ENCODE measurements around the gene SCP2.

Gene SCP2

DNA sequence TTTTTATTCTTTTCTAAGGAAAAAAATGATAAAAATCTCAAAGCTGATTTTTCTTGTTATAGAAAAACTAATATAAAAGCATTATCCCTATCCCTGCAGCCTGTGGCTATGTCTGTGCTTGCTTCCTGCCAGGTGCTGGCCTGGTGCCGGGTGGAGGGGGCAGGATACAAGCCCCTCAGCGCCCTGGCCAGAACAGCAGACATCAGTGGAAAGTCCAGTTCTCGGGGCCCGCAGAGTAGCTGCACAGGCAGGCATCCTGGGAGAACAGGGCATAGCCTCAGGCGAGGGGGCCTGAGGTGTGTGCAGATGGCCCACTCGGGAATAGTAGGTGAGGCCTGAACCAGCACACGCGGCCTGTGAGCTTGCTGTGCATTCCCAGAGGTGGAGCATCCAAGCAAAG lies 158.3 kb downstream of the SCP2 start:
- no peak for DNase-seq

DNA sequence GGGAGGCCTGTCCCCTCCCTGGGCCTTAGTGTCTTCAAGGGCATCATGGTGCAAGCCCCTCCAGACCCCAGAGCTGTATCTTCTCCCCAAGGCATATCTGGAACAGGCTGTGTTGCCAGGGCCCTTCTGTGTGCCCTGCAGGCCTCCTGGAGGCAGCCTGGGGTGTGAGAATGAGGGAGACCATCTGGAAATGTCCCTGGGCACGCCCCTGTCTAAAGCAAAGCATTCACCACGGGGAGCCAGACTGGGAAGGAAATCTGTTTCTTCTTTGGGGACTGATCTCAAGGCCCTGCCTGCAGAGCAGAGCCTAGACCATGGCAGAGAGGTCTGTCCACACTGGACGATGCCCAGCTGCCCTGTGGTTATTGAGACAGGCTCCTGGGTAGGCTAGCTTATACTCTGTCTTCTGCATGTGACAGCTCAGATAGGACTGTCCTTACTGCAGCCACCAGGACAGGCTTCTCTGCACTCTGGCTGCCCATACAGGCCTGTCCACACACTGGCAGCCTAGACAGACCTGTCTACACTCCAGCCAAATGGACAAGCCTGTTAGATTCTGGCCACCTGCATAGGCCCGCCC lies 159.5 kb downstream of the SCP2 start:
- no peak for DNase-seq

DNA sequence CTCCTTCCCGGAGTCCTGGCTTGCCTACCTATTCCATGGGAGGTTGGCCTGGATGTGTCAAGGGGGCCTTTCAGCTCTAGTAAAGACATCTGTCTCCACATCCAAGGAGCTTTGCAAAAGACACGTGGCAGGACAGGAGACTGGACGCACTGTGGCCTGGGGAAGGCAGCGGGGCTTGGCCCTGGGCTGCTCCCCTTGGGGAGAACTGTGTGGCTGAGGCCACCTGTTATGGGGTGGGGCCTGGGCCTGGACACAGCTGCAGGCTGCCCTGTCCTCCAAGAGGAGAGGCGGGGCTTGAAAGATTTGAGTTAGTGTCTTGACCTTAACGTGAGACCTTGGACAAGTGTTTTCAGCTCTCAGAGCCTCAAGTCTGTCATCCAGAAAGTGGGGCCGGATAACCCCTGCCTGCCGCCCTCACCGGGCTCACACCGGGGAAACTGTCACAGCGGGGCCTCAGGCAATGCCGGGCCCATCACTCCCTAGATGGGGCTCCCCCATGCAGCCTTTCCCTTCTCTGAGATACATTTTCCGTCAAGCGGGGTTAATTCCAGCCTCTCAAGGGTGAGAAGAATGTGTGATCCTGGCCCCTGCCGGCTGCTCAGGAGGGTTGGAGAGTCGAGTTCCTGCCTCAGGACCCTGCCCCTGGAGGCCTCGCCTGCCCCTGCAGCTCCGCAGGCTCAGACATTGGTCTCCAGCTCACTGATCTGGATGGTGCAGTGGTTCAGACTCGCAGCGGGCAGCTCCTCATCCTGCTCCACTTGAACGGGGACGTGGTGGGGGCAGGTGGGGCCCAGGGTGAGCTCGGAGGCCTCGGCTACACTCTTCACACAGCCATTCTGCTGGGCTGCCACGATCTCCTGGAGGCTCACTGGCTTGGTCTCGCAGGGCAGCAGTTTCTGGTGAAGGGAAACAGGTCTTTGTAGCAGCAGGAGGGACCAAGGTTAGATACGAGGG lies 160.5 kb downstream of the SCP2 start:
- DNase-seq: no peak

DNA sequence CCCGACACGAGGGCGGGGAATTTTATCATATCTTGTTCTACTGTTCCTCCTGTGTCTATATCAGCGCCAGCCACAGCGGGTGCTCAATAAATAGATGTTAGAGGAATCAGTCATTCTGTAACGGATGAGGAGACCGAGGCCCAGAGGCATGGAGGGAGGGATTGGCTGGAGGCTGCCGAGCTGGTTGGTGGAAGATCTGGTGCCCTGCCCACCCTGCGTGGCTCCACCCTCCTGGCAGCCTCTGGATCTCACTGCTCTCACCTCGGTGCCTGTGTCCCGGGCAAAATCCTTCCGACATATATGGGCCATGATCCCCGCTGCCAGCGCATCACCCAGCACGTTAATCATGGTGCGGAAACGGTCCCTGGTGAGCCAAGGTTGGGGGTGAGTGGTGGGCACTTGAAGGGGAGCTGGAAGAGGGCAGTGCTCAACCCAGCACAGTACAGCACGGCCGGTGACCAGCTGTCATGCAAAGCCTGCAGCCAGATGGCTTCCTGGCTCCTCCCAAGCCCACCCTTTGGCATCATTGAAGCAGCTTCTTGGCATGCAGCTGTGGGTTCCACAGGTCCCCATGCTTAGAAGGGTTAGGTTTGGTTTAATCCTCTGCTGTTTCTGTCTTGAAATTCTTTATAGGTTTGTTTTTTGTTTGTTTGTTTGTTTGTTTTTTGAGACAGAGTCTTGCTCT lies 161.7 kb downstream of the SCP2 start:
- DNase-seq: no peak

DNA sequence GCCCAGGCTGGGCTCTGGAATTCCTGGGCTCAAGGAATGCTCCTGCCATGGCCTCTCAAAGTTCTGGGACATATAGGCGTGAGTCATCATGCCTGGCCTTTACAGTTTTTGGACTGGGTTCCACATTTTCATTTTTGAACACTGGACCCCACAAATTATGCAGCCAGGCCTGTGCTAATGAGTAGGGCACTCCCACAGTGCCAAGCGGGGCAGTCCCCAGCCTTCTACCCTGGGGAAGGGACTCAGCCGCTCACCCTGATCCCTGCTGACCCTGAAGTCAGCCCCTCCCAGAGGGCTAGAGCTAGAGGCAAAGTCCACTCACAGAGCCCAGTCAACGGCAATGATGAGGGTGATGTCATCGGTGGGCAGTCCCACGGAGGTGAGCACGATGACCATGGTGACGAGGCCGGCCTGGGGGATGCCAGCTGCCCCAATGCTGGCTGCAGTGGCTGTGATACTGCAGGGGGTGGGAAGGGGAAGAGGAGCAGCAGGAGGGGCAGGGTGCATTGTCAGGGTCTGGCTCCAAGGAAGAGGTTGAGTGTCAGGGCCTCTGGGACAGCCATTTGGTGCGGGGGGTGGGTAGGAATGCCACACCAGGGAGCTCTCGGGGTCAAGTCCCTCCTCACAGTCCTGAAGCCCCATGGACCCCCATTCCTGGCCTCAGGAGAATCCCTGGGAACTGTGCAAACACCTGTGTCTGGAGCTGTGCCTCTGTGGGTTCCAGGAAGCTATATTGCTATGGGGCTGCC lies 162.6 kb downstream of the SCP2 start:
- DNase-seq: no peak

DNA sequence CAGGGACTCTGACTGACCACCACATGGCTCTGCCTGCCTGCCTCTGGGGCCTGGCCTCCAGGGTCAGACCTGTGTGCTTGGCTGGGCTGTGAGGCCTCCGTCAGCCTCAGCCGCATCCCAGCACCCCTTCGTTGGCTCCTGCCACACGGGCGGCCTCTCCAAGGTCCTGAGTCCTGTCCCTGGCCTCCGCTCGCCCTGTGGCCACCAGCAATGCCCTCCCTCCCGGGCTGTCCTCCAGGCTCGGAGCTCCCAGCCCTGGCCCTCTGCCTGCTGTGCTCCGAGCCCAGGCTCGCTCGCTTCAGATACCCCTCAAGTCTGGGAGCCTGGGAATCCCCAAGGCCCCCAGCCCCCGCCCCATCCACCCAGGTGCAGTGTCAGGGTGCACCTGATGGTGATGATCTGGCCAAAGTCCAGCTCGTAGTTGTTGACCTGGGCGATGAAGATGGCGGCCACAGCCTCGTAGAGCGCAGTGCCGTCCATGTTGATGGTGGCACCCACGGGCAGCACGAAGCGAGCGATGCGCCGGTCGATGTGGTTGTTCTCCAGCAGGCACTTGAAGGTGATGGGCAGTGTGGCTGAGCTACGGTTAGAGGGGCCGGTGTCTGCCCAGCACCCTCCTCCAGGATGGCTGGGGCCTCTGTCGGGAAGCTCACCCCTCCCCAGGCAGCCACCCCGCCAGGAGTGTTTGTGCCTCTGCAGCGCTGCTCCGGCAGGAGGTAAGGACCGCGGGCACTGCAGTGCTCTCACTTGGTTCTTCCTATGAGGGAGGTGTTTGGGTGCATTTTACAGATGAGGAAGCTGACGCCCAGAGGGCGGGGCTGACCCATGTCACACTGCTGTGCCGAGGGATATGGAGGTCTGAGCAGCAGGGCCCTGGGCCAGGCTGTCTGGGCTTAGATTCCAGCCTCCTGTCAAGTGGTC lies 163.4 kb downstream of the SCP2 start:
- DNase-seq: no peak

DNA sequence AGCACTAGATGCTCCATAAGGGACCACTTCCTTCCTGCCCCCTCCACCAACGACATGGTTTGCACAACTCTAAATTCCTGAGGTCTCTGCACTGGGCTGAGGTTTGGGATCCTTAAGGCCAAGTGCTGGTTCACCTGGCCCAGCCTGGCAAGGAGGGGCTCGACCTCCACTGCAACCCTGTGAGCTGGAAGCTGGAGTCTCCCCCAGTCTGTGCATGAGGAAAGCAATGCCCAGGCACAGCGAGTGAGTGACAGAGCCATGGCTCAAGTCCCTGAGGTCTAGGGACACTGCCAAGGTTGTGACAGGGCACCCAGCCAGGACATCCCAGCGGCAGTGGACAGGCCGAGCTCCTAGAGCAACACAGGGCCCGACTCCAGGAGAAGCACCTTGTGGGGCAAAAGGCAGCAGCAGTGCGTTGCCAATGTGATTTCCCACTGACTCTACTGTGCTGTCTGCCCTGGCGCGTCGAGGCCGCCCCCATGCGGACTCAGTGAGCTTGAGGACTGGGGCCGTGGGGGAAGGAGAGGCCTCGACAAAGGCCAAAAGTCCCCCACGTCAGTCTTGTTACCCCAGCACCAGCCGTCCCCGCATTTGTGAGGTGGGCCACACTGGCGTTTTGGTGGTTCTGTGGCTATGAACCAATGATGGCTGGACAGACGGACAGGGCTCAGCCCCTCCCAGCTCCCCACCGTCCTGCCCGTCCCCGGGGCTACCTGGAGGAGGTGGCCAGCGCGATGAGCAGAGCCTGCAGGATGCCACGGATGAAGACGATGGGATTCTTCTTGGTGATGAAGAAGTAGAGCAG lies 165.0 kb downstream of the SCP2 start:
- DNase-seq: no peak

DNA sequence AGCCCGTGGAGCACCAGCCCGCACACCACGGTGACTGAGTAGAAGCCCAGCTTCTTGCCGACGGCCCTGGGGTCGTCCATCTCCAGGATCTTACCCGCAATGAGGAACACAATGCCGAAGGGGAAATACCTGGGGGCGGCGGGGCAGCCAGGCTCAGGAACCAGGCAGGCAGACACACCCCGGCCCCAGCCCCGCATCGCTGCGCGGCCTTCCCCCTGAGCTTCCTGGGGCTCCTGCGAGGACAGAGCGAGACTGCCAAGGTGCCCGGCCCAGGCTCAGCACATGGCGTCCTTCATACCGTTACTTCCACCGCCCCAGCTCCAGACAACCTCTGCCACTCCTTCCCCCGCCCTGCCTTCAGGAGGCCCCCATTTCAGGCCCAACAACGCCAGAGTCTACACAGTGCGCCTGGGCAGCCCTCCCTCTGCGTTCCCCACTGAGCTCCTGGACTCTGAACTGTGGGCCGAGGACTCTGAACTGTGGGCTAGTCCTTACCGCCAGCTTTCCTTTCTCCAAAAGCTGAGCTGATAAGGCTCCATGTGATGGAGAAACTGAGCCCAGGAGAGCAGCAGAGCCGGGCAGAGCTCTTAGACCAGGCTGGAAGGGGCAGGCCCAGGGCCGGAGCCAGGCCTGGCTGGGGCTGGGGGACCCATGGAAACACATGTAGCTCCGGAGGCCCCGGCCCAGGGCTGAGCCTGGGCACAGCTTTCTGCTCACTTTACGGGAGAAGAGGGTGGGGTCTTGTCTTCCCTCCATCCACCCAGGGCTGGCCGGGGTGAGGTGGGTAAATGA lies 165.8 kb downstream of the SCP2 start:
- no peak for DNase-seq

DNA sequence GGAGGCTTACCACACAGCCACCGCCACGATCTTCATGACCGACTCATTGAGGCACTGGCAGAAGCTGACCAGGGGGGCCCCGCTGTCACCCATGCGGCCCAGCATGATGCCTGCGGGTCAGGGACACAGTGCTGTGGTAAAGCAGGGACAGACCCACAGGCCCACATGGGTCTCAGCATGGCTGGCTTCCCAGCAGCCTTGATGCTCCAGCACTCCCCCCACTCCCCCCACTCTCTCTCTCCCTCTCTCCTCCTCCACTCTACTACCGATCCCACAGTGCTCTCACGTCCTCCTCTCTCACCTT lies 166.3 kb downstream of the SCP2 start:
- no peak for DNase-seq

DNA sequence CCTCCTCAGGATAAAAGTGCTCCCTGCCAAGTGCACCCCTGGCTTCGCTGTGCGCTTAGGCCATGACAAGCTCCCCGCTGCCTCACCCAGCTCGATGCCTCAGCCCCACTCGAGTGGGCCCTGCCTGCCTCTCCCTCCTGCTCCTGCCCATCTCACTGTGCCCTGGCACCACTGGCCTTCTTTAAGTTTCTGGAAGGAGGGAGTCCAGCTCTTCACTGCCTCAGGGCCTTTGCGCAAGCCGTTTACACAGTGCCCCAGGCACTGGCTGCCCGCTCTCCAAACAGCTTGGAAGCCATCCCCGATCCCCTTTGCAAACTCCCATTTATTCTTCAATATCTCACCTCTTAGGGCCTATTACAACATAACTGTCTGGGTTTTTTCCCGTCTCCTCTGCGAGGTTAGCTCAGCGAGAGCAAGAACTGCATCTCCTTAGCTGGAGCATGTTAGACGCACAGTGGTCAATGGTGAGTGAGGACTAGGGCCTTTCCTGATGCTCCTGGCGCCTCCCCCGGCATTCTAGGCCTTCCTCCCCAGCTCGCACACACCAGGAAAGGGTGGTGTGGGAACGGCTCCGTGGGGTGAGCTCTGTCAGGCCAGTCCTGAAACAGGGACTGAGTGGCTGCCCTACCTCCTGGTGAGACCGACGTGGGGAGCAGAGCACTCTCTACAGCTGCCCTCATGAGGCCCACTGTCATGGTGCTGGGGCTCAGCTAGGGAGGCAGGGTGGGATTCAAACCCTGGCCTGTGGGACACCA lies 166.9 kb downstream of the SCP2 start:
- DNase-seq: no peak

DNA sequence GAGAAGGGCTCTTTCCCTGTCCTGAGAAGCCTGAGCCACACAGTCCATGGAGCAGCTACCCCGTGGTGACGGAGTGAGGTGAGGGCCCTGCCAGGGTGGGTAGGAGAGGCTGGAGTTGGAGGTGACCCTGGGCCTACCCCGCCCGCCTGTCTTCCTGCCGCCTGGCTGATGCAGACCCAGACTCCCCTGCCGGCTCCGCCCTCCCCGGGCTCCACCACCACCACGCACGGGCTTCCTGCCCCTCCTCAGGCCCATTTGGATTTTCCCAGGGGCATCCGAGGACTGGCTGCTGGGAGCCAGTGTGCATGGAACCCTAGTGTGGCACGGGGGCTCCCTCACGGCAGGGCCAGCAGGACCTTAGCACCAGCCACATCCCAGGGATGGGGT lies 167.4 kb downstream of the SCP2 start:
- DNase-seq: no peak
